Endothelial cell (in vitro differentiated cells): ENCODE results near the gene COMMD4. TPM values are rescaled to one million over a fixed set of nuclear protein-coding genes. Genes with fewer than 3 reads are reported as not detected.
"Not testable (repeated sequence)": the region's sequence is repeated elsewhere in the genome, so short reads cannot be mapped to it uniquely, and the experiment has no call there.

Experiments
- DNase-seq: peaks from one replicate; pipeline ENCODE4 v3.0.0; 2021; ENCODE audit warnings: low spot score
- H3K27ac Mint-ChIP-seq: one replicate; pipeline ENCODE4 v1.8.0; 2021; ENCODE audit warnings: mixed read lengths, inconsistent platforms; ENCODE audit not compliant: unreplicated experiment
- H3K27me3 Mint-ChIP-seq: one replicate; pipeline ENCODE4 v1.8.0; 2021; ENCODE audit warnings: mild to moderate bottlenecking, moderate library complexity, mixed read lengths, inconsistent platforms; ENCODE audit not compliant: unreplicated experiment
- H3K36me3 Mint-ChIP-seq: one replicate; pipeline ENCODE4 v1.8.0; 2021; ENCODE audit warnings: mild to moderate bottlenecking, low read depth, mixed read lengths, inconsistent platforms; ENCODE audit not compliant: unreplicated experiment
- H3K4me1 Mint-ChIP-seq: one replicate; pipeline ENCODE4 v1.8.0; 2021; ENCODE audit warnings: mild to moderate bottlenecking, mixed read lengths, inconsistent platforms; ENCODE audit not compliant: unreplicated experiment
- H3K4me3 Mint-ChIP-seq: one replicate; pipeline ENCODE4 v1.8.0; 2021; ENCODE audit warnings: mild to moderate bottlenecking, mixed read lengths, inconsistent platforms; ENCODE audit not compliant: unreplicated experiment
- H3K9me3 Mint-ChIP-seq: one replicate; pipeline ENCODE4 v1.8.0; 2021; ENCODE audit warnings: mixed read lengths, inconsistent platforms; ENCODE audit not compliant: unreplicated experiment
- CTCF ChIP-seq: fragments of 200-600 bp; sonication (generic); IDR thresholded peaks from one replicate; pipeline ENCODE4 v1.5.0; 2021; ENCODE audit warnings: antibody characterized with exemption; ENCODE audit not compliant: unreplicated experiment
- long read RNA-seq: library from polyadenylated mRNA; unstranded; transcript quantifications from one replicate; pipeline ENCODE4 v2.0.0, GENCODE V29; 2020; ENCODE audit not compliant: unreplicated experiment
- total RNA-seq: library from RNA; stranded (reverse); fragmentation: NEBNext Ultra II Directional; extraction: Animal tissue kit (Norgen Biotek cat#: 25700); gene quantifications from one replicate; pipeline ENCODE4 v1.2.1, GENCODE V29; 2021; ENCODE audit not compliant: unreplicated experiment

Gene COMMD4
- 165 TPM for total RNA-seq
- long read RNA-seq, transcript COMMD4-201 (8 exons, 1,067 nt): major isoform, 49 of 75 reads
- long read RNA-seq, partial matches to known transcripts: 6 of 75 reads
- long read RNA-seq, other reads (novel, unspliced or antisense): 14 of 75 reads

- peaks cover 5% of the 10 kb centered on the region for H3K36me3 Mint-ChIP-seq
- no peaks in the 10 kb centered on the region for H3K9me3 Mint-ChIP-seq
- no peak for TF ChIP-seq CTCF
- DNase-seq: peak; percentile 95
- peak within 1 kb of the TSS; percentile 99 for H3K27ac Mint-ChIP-seq
- H3K27me3 Mint-ChIP-seq: peaks cover 20% of the 10 kb centered on the region
- peaks cover 17% of the 10 kb centered on the region for H3K4me1 Mint-ChIP-seq
- peak within 1 kb of the TSS; percentile 96 for H3K4me3 Mint-ChIP-seq
Observed at GRCh38 chr15:75335705-75336355, at the start of gene COMMD4. COMMD4 (plus strand) TSS chr15:75336063; CDS start chr15:75336090, 27 bp downstream.

GRCh38 chr15:75293660-75294059, 42.2 kb upstream of the COMMD4 start:
- H3K27ac Mint-ChIP-seq, H3K9me3 Mint-ChIP-seq, H3K4me1 Mint-ChIP-seq, H3K27me3 Mint-ChIP-seq, H3K36me3 Mint-ChIP-seq, H3K4me3 Mint-ChIP-seq, DNase-seq: not testable (repeated sequence)

GRCh38 chr15:75298541-75299310, 37.1 kb upstream of the COMMD4 start:
- peak; percentile 30 for TF ChIP-seq CTCF
- not testable (repeated sequence) for H3K27me3 Mint-ChIP-seq, H3K27ac Mint-ChIP-seq, DNase-seq, H3K4me3 Mint-ChIP-seq, H3K36me3 Mint-ChIP-seq, H3K4me1 Mint-ChIP-seq, H3K9me3 Mint-ChIP-seq

GRCh38 chr15:75299311-75299688, 36.6 kb upstream of the COMMD4 start:
- H3K4me1 Mint-ChIP-seq, H3K27ac Mint-ChIP-seq, H3K4me3 Mint-ChIP-seq, H3K36me3 Mint-ChIP-seq, H3K27me3 Mint-ChIP-seq, H3K9me3 Mint-ChIP-seq: not testable (repeated sequence)
- peak; percentile 70 for TF ChIP-seq CTCF
- DNase-seq: peak; percentile 79

- not testable (repeated sequence) for H3K27ac Mint-ChIP-seq, H3K27me3 Mint-ChIP-seq, H3K4me1 Mint-ChIP-seq, H3K36me3 Mint-ChIP-seq, DNase-seq, H3K9me3 Mint-ChIP-seq, H3K4me3 Mint-ChIP-seq
Observed at GRCh38 chr15:75300026-75300425, 35.8 kb upstream of the COMMD4 start.

- TF ChIP-seq CTCF: no peak
- Mint-ChIP-seq H3K9me3 (no peaks in the 10 kb centered on the region), H3K27ac (no peak overlapping the region), H3K27me3 (peaks cover 4% of the 10 kb centered on the region), H3K36me3 (no peaks in the 10 kb centered on the region), H3K4me3 (no peak overlapping the region), H3K4me1 (no peaks in the 10 kb centered on the region)
- DNase-seq: no peak
Observed at GRCh38 chr15:75302318-75302717, 33.5 kb upstream of the COMMD4 start.

GRCh38 chr15:75302753-75303152, 33.1 kb upstream of the COMMD4 start:
- H3K4me3 Mint-ChIP-seq, H3K27me3 Mint-ChIP-seq, H3K4me1 Mint-ChIP-seq, H3K36me3 Mint-ChIP-seq, H3K27ac Mint-ChIP-seq, H3K9me3 Mint-ChIP-seq, DNase-seq: not testable (repeated sequence)
